Measurements from ENCODE around the gene RDH5. TPM values are rescaled to one million over a fixed set of nuclear protein-coding genes. Genes with fewer than 3 reads are reported as not detected.

RDH5 gene
- total RNA-seq, 4 donors from 2014 or later = 5.7 to 15.3 (median 9.5) TPM

GRCh38 chr12:55736076-55736475, 15.9 kb downstream of the RDH5 start:
- Histone ChIP-seq H3K27ac (no peak overlapping the region), H3K36me3 (no peaks in the 10 kb centered on the region), H3K27me3 (no peaks in the 10 kb centered on the region), H3K9me3 (no peaks in the 10 kb centered on the region), H3K4me1 (peaks cover 21% of the 10 kb centered on the region), H3K4me3 (no peak overlapping the region)
- TF ChIP-seq POLR2AphosphoS5 (IDR thresholded peaks at IDR 0.05) = no peak
- no peak for TF ChIP-seq POLR2A (IDR thresholded peaks at IDR 0.05)
- TF ChIP-seq EP300 (IDR thresholded peaks at IDR 0.05) = no peak
- no peak for TF ChIP-seq CTCF (IDR thresholded peaks at IDR 0.05)
- WGBS = 61% methylated on average over 3 of the region's 3 CpGs
- DNase-seq (ENCODE audit: low spot score in 2 of 2) = no peak

DNA sequence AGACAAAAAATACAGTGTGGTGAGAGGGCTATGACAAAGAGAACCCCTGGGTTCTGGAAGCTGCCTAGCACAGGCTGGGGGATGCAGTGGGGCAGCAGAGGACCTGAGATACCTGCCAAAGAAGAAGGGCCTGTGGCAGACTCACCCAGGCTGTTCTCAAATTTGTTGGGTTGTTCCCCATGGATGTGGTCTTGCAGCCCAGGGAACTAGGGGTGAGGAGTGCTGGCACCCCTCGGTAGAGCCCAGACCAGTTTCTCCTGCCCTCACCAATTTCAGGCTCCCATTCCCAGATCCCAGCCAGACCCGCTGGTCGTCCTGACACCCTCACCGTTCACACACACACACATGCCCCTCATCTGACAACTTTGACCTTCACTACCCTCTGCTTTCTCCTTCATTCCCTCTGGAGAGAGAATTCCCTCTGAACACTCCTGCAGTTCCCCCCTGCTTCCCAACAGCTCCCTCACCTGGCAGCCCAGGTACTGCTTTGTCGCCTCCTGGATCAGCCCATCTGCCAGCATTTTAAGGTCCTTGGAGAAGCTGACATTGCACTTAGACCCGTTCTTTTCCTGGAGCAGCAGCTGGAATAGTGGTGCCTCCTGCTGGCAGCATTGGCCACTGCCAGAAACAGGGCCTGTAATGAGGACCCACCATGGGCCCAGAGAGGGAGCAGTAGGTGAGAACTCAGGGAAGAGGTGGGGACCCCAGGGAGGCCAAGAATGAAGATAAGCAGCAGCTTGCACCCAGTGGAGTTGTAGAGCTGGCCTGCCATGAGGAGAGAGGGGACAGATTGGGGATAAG, 16.8 kb downstream of the RDH5 start:
- TF ChIP-seq POLR2A (IDR thresholded peaks at IDR 0.05) (no peak), CTCF (IDR thresholded peaks at IDR 0.05) (peak; percentile 50 to 72)
- DNase-seq (ENCODE audit: low spot score in 2 of 2) = peak in 1 of 2 donors; percentile 67

DNA sequence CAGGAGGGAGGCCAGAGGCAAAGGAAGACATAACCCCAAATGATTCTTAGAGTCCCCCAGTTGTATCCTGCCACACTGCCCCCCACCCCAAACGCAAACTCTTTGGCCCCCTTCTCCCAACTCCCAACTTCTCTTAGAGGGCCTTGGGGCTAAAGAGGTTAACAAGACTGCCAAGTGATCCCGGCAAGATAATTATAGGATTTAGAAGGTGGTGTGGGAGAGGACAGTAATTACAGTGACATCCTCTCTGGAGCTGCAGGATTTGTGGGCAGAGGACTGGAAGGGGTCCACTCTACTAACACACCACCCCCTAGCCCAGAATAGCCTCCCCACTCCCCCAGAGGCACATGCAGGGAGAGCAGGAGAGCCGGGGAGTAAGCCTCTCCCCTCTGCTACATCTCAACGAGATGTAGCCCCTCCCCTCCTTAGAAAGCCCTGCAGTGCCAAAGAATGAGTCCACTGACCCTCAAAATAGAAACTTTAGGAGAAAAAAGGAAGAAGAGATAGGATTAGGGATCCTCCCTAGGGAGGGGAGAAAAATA, 17.5 kb downstream of the RDH5 start:
- H3K27me3 ChIP-seq = no peaks in the 10 kb centered on the region
- H3K4me1 ChIP-seq = peaks cover 24% of the 10 kb centered on the region
- peak overlapping the region; percentile 63 for H3K4me3 ChIP-seq
- DNase-seq (ENCODE audit: low spot score in 2 of 2) = no peak
- peak overlapping the region; percentile 74 for H3K27ac ChIP-seq
- WGBS = 13% methylated on average over 4 of the region's 4 CpGs
- no peaks in the 10 kb centered on the region for H3K9me3 ChIP-seq
- no peaks in the 10 kb centered on the region for H3K36me3 ChIP-seq
- TF ChIP-seq CTCF (IDR thresholded peaks at IDR 0.05) = no peak
- no peak for TF ChIP-seq POLR2A (IDR thresholded peaks at IDR 0.05)
- TF ChIP-seq EP300 (IDR thresholded peaks at IDR 0.05) = no peak
- TF ChIP-seq POLR2AphosphoS5 (IDR thresholded peaks at IDR 0.05) = no peak

More for the DNA sequence above, 16.8 kb downstream of the RDH5 start:
- peaks cover 20% of the 10 kb centered on the region for H3K4me1 ChIP-seq
- H3K36me3 ChIP-seq = no peaks in the 10 kb centered on the region
- H3K4me3 ChIP-seq = no peak overlapping the region
- no peaks in the 10 kb centered on the region for H3K9me3 ChIP-seq
- WGBS = 31% methylated on average over 6 of the region's 6 CpGs
- H3K27ac ChIP-seq = peak overlapping the region; percentile 74
- no peaks in the 10 kb centered on the region for H3K27me3 ChIP-seq

DNA sequence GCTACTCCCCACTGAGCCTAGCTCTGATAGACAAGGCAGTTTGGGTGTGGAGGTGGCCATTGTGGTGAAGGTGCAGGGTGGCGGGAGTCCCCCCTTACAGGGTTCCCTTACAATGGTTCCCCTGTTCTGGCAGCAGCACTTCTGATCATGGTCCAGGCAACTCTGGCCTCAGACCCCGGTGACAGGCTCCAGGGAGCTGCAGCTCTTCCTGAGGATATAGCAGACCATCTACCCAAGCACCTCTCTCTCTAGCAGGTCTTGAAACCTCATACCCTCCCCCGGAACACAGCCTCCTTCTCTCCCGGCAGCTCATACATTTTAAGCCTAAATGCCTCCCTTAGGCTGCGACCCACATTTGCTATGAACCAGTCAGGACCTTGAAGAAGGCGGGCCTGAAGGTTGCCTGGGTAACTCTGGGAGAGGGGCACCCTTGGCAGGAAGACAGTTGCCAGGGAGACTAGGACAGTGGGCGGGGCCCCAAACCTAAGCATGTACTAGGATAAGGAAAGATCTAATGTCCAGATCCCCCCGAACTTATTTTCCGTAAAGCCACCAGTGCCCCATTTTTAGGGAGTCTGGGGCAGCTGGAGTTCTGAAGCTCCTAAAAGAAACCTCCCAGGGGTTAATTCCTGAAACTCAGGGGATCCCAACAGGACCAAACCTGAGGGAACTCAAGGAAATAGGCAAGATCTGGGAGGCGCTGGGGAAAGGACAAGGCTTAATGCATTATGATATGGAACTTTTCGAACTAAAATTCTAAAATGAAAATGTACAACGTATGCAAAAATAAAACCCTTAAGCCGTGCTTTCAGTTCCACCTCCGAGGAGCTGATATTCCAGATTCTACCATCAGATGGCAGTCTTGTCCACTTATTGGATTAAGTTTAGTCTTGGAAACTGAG, 18.2 kb downstream of the RDH5 start:
- Histone ChIP-seq H3K27me3 (no peaks in the 10 kb centered on the region), H3K9me3 (no peaks in the 10 kb centered on the region), H3K27ac (peak overlapping the region; percentile 74), H3K4me3 (peak overlapping the region; percentile 63), H3K4me1 (peaks cover 25% of the 10 kb centered on the region), H3K36me3 (no peaks in the 10 kb centered on the region)
- TF ChIP-seq CTCF (IDR thresholded peaks at IDR 0.05) (peak; percentile 80 to 94), EP300 (IDR thresholded peaks at IDR 0.05) (no peak)
- DNase-seq (ENCODE audit: low spot score in 2 of 2) = peak; percentile 88 to 92
- WGBS = 3% methylated on average over 10 of the region's 14 CpGs

GRCh38 chr12:55739025-55739378, 18.8 kb downstream of the RDH5 start:
- Histone ChIP-seq H3K27ac (no peak overlapping the region), H3K4me3 (peak overlapping the region; percentile 63), H3K36me3 (no peaks in the 10 kb centered on the region), H3K9me3 (no peaks in the 10 kb centered on the region), H3K4me1 (peaks cover 32% of the 10 kb centered on the region), H3K27me3 (no peaks in the 10 kb centered on the region)
- DNase-seq (ENCODE audit: low spot score in 2 of 2) = no peak
- WGBS = 72% methylated on average over 2 of the region's 2 CpGs
- TF ChIP-seq EP300 (IDR thresholded peaks at IDR 0.05) (no peak), POLR2A (IDR thresholded peaks at IDR 0.05) (no peak), POLR2AphosphoS5 (IDR thresholded peaks at IDR 0.05) (no peak), CTCF (IDR thresholded peaks at IDR 0.05) (no peak)

Measured in suprapubic skin (tissue), 4 donors.